ENCODE results near the gene RNASEL.

GRCh38 chr1:182598296-182598695 lies 9.2 kb upstream of the RNASEL start:
- TF ChIP-seq, protein P1, sequence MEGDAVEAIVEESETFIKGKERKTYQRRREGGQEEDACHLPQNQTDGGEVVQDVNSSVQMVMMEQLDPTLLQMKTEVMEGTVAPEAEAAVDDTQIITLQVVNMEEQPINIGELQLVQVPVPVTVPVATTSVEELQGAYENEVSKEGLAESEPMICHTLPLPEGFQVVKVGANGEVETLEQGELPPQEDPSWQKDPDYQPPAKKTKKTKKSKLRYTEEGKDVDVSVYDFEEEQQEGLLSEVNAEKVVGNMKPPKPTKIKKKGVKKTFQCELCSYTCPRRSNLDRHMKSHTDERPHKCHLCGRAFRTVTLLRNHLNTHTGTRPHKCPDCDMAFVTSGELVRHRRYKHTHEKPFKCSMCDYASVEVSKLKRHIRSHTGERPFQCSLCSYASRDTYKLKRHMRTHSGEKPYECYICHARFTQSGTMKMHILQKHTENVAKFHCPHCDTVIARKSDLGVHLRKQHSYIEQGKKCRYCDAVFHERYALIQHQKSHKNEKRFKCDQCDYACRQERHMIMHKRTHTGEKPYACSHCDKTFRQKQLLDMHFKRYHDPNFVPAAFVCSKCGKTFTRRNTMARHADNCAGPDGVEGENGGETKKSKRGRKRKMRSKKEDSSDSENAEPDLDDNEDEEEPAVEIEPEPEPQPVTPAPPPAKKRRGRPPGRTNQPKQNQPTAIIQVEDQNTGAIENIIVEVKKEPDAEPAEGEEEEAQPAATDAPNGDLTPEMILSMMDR (conservative IDR thresholded peaks at IDR 0.05 in 1 of 2, IDR thresholded peaks at IDR 0.05 in 1 of 2; ENCODE audit: low read depth in 1 of 2, low read length in 2 of 2): no peak
- no peak for TF ChIP-seq EZH2 (IDR thresholded peaks at IDR 0.05; ENCODE audit: low read length, missing control alignments)

All from fibroblast of lung (primary cell).